ENCODE data around the gene CDON. TPM values are rescaled to one million over a fixed set of nuclear protein-coding genes. Genes with fewer than 3 reads are reported as not detected.

The CDON gene
- total and polyA plus RNA-seq, 2 of the 13 experiments (the other 11 are each of a cell fraction or from before 2014, with no cell fraction given) = 9.6 to 12.8 TPM

GRCh38 chr11:126088999-126089398, 26.3 kb upstream of the CDON start (continued):
- no peak for TF ChIP-seq ZNF530 (CRISPR knock-in tag; IDR thresholded peaks at IDR 0.05; ENCODE audit: low read depth)
- TF ChIP-seq PREB (CRISPR knock-in tag; IDR thresholded peaks at IDR 0.05) = no peak
- no peak for TF ChIP-seq RNF2 (conservative IDR thresholded peaks at IDR 0.05; ENCODE audit: low read depth)
- no peak for TF ChIP-seq BRF2 (CRISPR knock-in tag; IDR thresholded peaks at IDR 0.05)
- TF ChIP-seq ZMAT5 (CRISPR knock-in tag; IDR thresholded peaks at IDR 0.05; ENCODE audit: borderline replicate concordance, low read depth) = no peak
- peak; percentile 71 for TF ChIP-seq ZSCAN25 (CRISPR knock-in tag; IDR thresholded peaks at IDR 0.05)
- no peak for TF ChIP-seq HNRNPK (IDR thresholded peaks at IDR 0.05; ENCODE audit: low read depth, low read length, poor library complexity, severe bottlenecking)
- 0 out of 2 replicates have a peak, but pooled peaks have one; percentile 41 for TF ChIP-seq ESRRA (CRISPR knock-in tag; IDR thresholded peaks at IDR 0.05; ENCODE audit: low read depth)
- no peak for TF ChIP-seq ZFP37 (CRISPR knock-in tag; IDR thresholded peaks at IDR 0.05; ENCODE audit: borderline replicate concordance)
- TF ChIP-seq DPF2 (CRISPR knock-in tag; IDR thresholded peaks at IDR 0.05; ENCODE audit: borderline replicate concordance, low read depth) = peak; percentile 63; the same call in 1 of the 2 replicates
- TF ChIP-seq SAP130 (CRISPR knock-in tag; IDR thresholded peaks at IDR 0.05; ENCODE audit: low read depth) = peak; percentile 40
- TF ChIP-seq ZBTB39 (CRISPR knock-in tag; IDR thresholded peaks at IDR 0.05) = no peak
- TF ChIP-seq CCAR2 (optimal IDR thresholded peaks at IDR 0.05; ENCODE audit: low read depth, low read length) = no peak
- no peak for TF ChIP-seq ZNF780A (CRISPR knock-in tag; IDR thresholded peaks at IDR 0.05)
- TF ChIP-seq ASH2L (IDR thresholded peaks at IDR 0.05; ENCODE audit: insufficient read length, low read depth, low read length) = peak; percentile 60
- no peak for TF ChIP-seq ZNF124 (CRISPR knock-in tag; IDR thresholded peaks at IDR 0.05)
- no peak for TF ChIP-seq ZZZ3 (CRISPR knock-in tag; IDR thresholded peaks at IDR 0.05; ENCODE audit: borderline replicate concordance)
- no peak for TF ChIP-seq SETDB1 (CRISPR knock-in tag; IDR thresholded peaks at IDR 0.05; ENCODE audit: borderline replicate concordance)
- no peak for TF ChIP-seq ZNF782 (CRISPR knock-in tag; IDR thresholded peaks at IDR 0.05; ENCODE audit: borderline replicate concordance)
- no peak for TF ChIP-seq RARG (CRISPR knock-in tag; IDR thresholded peaks at IDR 0.05; ENCODE audit: low read depth)
- TF ChIP-seq HCFC1 (IDR thresholded peaks at IDR 0.05; ENCODE audit: low read depth, low read length) = no peak
- no peak for TF ChIP-seq ZNF841 (CRISPR knock-in tag; IDR thresholded peaks at IDR 0.05; ENCODE audit: borderline replicate concordance)
- peak; percentile 78 for TF ChIP-seq TBX2 (CRISPR knock-in tag; IDR thresholded peaks at IDR 0.05; ENCODE audit: borderline replicate concordance)
- TF ChIP-seq ZNF891 (CRISPR knock-in tag; IDR thresholded peaks at IDR 0.05) = no peak
- no peak for TF ChIP-seq RAD21 (CRISPR knock-in tag; IDR thresholded peaks at IDR 0.05)
- TF ChIP-seq SRSF1 (optimal IDR thresholded peaks at IDR 0.05; ENCODE audit: low read depth, low read length) = no peak

Data from HepG2 (cell line).